Gastroesophageal sphincter (tissue), 4 donors: ENCODE results near the gene SLC9A7. TPM values are rescaled to one million over a fixed set of nuclear protein-coding genes. Genes with fewer than 3 reads are reported as not detected.

Experiments
- ATAC-seq: fragments of 150-250 bp; one replicate; pipeline ENCODE4 v1.9.1; 2016; ENCODE audit warnings: mild to moderate bottlenecking, moderate library complexity
- H3K27ac ChIP-seq, 4 donors: fragments of 200-600 bp; sonication (generic) in 3 of 4; 1 replicate in 3 of 4; 2 replicates in 1 of 4; pipeline ENCODE4 v1.5.1; 2016 to 2019
- H3K27me3 ChIP-seq: fragments of 200-600 bp; sonication (generic); one replicate; pipeline ENCODE4 v1.5.1; 2019
- H3K36me3 ChIP-seq, 2 donors: fragments of 200-600 bp; sonication (generic); one replicate each; pipeline ENCODE4 v1.5.1; 2019; ENCODE audit warnings: control low read depth in 1 of 2
- H3K4me1 ChIP-seq, 3 donors: fragments of 200-600 bp; sonication (generic); 1 replicate in 2 of 3; 2 replicates in 1 of 3; pipeline ENCODE4 v1.5.1; 2016 to 2019; ENCODE audit warnings: control low read depth in 2 of 3
- H3K4me3 ChIP-seq, 2 donors: fragments of 200-600 bp; sonication (generic); one replicate each; pipeline ENCODE4 v1.5.1; 2019; ENCODE audit warnings: mild to moderate bottlenecking in 1 of 2, moderate library complexity in 1 of 2
- H3K9me3 ChIP-seq, 3 donors: fragments of 200-600 bp; sonication (generic); one replicate each; pipeline ENCODE4 v1.5.1; 2017 to 2019; ENCODE audit warnings: control low read depth in 2 of 3
- EP300 ChIP-seq: sonication (generic); formaldehyde crosslinking; IDR thresholded peaks from one replicate; pipeline ENCODE4 v1.6.1; 2017; ENCODE audit warnings: antibody characterized with exemption, mild to moderate bottlenecking
- POLR2A ChIP-seq, 2 donors: fragments of 450-650 bp; IDR thresholded peaks; one replicate each; pipeline ENCODE4 v1.6.1; 2017; ENCODE audit warnings: antibody characterized with exemption in 2 of 2, mild to moderate bottlenecking in 2 of 2, moderate library complexity in 1 of 2
- POLR2AphosphoS5 ChIP-seq: sonication (generic); formaldehyde crosslinking; IDR thresholded peaks from one replicate; pipeline ENCODE4 v1.6.1; 2017; ENCODE audit warnings: antibody characterized with exemption
- WGBS, 2 donors: methylation state at CpG; one replicate each; pipeline ENCODE4 v1.1.5; 2018; ENCODE audit warnings: low coverage in 1 of 2; 5-methylcytosine and 5-hydroxymethylcytosine counted together
- total RNA-seq, 4 donors: library from RNA; depleted of rRNA; stranded (reverse); fragments of >200 nt; gene quantifications; one replicate each; pipeline ENCODE4 v1.1.0, GENCODE V29; 2016
- TF ChIP-seq, protein P1 (sequence below), 4 experiments: fragments of 200-600 bp in 2 of 4; fragments of 450-650 bp in 2 of 4; sonication (generic) in 1 of 4; IDR thresholded peaks; one replicate each; pipeline ENCODE4 v1.5.1; 2017 to 2019; ENCODE audit warnings: antibody characterized with exemption in 4 of 4, mild to moderate bottlenecking in 2 of 4, moderate library complexity in 2 of 4

Gene SLC9A7
- total RNA-seq, 4 donors from 2014 or later = 3.5 to 6.1 (median 4.2) TPM

DNA sequence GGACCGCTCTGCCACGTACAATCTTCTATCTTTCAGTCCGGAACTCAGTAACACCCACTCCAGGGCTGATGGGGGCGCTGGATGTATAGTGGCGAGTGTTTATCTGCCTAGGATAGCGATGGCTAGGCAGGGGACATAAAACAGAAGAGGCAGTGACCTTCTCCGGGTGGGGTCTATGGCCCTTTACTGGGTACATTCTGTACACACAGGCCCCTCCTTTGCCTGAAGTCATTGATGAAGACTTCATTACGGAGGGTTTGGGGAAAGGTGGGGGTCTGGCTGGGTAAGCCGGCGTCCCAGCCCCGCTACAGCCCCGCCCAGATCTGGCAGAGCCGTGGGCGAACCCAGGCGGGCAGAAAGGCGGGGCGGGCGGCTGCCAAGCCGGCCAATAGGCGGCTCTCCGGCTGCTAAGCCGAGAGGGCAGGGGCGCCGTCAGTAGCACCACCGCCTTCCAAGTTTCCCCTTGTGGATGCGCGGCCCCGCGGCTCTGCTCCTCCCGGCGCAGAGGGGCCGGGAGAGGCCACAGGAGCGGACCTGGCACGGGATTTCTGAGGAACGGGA is 185.5 kb downstream of the SLC9A7 start, which contains the start of gene CHST7:
CHST7 (plus strand) TSS at position 435 of the 561 bp plus-strand sequence. CDS start 167 bp downstream, outside the sequence.
- no peaks in the 10 kb centered on the region for H3K36me3 ChIP-seq
- peak within 1 kb of the TSS in 3 of 4 donors; percentile 72 to 76 (median 72) for H3K27ac ChIP-seq
- TF ChIP-seq POLR2AphosphoS5 = no peak
- TF ChIP-seq POLR2A (IDR thresholded peaks at IDR 0.05) = peak; percentile 33 to 42
- TF ChIP-seq EP300 = no peak
- TF ChIP-seq, protein P1, sequence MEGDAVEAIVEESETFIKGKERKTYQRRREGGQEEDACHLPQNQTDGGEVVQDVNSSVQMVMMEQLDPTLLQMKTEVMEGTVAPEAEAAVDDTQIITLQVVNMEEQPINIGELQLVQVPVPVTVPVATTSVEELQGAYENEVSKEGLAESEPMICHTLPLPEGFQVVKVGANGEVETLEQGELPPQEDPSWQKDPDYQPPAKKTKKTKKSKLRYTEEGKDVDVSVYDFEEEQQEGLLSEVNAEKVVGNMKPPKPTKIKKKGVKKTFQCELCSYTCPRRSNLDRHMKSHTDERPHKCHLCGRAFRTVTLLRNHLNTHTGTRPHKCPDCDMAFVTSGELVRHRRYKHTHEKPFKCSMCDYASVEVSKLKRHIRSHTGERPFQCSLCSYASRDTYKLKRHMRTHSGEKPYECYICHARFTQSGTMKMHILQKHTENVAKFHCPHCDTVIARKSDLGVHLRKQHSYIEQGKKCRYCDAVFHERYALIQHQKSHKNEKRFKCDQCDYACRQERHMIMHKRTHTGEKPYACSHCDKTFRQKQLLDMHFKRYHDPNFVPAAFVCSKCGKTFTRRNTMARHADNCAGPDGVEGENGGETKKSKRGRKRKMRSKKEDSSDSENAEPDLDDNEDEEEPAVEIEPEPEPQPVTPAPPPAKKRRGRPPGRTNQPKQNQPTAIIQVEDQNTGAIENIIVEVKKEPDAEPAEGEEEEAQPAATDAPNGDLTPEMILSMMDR (IDR thresholded peaks at IDR 0.05) = peak in 1 of 4 experiments; percentile 35
- H3K27me3 ChIP-seq = peaks cover 9% of the 10 kb centered on the region
- no peaks in the 10 kb centered on the region for H3K9me3 ChIP-seq
- peak; percentile 76 for ATAC-seq
- peak within 1 kb of the TSS; percentile 56 to 59 for H3K4me3 ChIP-seq
- H3K4me1 ChIP-seq = peaks cover 0 to 15% (median 0%) of the 10 kb centered on the region in 3 donors
- 24% methylated on average over 3 of the region's 35 CpGs; no CpG with 5 or more reads in 1 of the 2 donors for WGBS, 2 donors

DNA sequence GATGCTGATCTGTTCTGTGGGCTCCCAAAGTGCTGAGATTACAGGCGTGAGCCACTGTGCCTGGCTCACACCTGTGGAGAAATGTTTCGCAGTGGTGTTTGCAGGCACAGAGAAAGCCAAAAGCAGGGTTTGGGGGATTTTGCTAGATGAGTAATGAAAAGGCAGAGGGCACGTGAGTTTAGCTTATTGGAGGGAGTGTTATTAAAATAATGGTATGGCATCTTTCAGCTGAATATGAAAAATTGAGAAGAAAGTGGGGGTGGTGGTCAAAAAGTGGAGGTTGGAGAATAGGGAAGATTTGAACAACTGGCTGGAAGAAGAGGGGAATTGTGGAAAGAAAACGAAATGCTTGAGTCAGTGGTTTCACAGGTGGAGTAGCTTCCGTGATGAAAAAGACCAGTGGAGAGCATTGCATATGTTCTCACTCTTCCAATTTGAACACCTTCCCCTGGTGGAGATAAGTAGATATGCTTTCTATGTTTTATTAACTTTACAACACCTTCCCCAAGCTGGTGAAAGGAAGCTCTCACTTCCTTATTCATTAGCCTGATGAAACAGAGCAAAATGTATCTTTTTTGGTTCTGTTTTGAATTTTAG is 186.5 kb downstream of the SLC9A7 start:
- no peaks in the 10 kb centered on the region for H3K36me3 ChIP-seq
- H3K9me3 ChIP-seq = no peaks in the 10 kb centered on the region
- ATAC-seq = no peak
- 62 to 85% methylated on average over 3 to 5 of the region's 5 CpGs for WGBS, 2 donors
- no peak overlapping the region for H3K4me3 ChIP-seq
- peak overlapping the region in 1 of 4 donors; percentile 72 for H3K27ac ChIP-seq
- peaks cover 0 to 15% (median 0%) of the 10 kb centered on the region in 3 donors for H3K4me1 ChIP-seq
- TF ChIP-seq, protein P1 (IDR thresholded peaks at IDR 0.05) = no peak
- no peak for TF ChIP-seq POLR2A (IDR thresholded peaks at IDR 0.05)
- no peak for TF ChIP-seq EP300
- TF ChIP-seq POLR2AphosphoS5 = no peak
- peaks cover 9% of the 10 kb centered on the region for H3K27me3 ChIP-seq

GRCh38 chrX:46571423-46572339 is 187.2 kb downstream of the SLC9A7 start:
- Histone ChIP-seq H3K36me3 (no peaks in the 10 kb centered on the region), H3K27me3 (peaks cover 9% of the 10 kb centered on the region), H3K9me3 (no peaks in the 10 kb centered on the region), H3K4me3 (no peak overlapping the region), H3K4me1 (peaks cover 0 to 15% (median 0%) of the 10 kb centered on the region in 3 donors), H3K27ac (no peak overlapping the region)
- no peak for ATAC-seq
- 58 to 100% methylated on average over 1 to 6 of the region's 10 CpGs for WGBS, 2 donors
- TF ChIP-seq POLR2A (IDR thresholded peaks at IDR 0.05) = no peak
- TF ChIP-seq, protein P1 (IDR thresholded peaks at IDR 0.05) = no peak
- no peak for TF ChIP-seq POLR2AphosphoS5
- TF ChIP-seq EP300 = no peak

GRCh38 chrX:46569621-46570020 is 189.3 kb downstream of the SLC9A7 start:
- Histone ChIP-seq H3K4me3 (no peak overlapping the region), H3K4me1 (peaks cover 0 to 6% (median 0%) of the 10 kb centered on the region in 3 donors), H3K9me3 (no peaks in the 10 kb centered on the region), H3K36me3 (no peaks in the 10 kb centered on the region), H3K27me3 (peaks cover under 1% of the 10 kb centered on the region), H3K27ac (no peak overlapping the region)
- no peak for ATAC-seq
- TF ChIP-seq, protein P1 (IDR thresholded peaks at IDR 0.05) = no peak
- TF ChIP-seq EP300 (no peak), POLR2AphosphoS5 (no peak)
